Measurements from ENCODE around the gene CFAP126. TPM values are rescaled to one million over a fixed set of nuclear protein-coding genes. Genes with fewer than 3 reads are reported as not detected.

Gene CFAP126
- not detected in 2 replicates for total RNA-seq

GRCh38 chr1:161367684-161368400, at the start of gene CFAP126:
Gene CFAP126 (minus strand): TSS chr1:161367876. CDS start chr1:161367868, 8 bp downstream.

Other genes starting within 250 kb of the CFAP126 start
- 74.6 and 114 TPM in 2 replicates for gene PFDN2, start 249.8 kb downstream of the CFAP126 start, total RNA-seq
- 21.8 and 25.6 TPM in 2 replicates for gene NIT1, start 249.8 kb downstream of the CFAP126 start, total RNA-seq
- gene DEDD, start 235.2 kb downstream of the CFAP126 start, total RNA-seq, result 21.1 and 28.7 TPM in 2 replicates
- gene UFC1, start 213.9 kb downstream of the CFAP126 start, total RNA-seq, result 85.5 and 86.7 TPM in 2 replicates
- gene USP21, start 208.4 kb downstream of the CFAP126 start, total RNA-seq, result 7.5 and 11.2 TPM in 2 replicates
- gene PPOX, start 201.4 kb downstream of the CFAP126 start, total RNA-seq, result 13.8 and 15.2 TPM in 2 replicates
- gene B4GALT3, start 190.4 kb downstream of the CFAP126 start, total RNA-seq, result 18.3 and 23.6 TPM in 2 replicates
- 14.9 and 37.3 TPM in 2 replicates for gene ADAMTS4, start 168.8 kb downstream of the CFAP126 start, total RNA-seq
- gene NDUFS2, start 165.5 kb downstream of the CFAP126 start, total RNA-seq, result 197 and 198 TPM in 2 replicates
- gene FCER1G, start 152.6 kb downstream of the CFAP126 start, total RNA-seq, result not detected in 2 replicates
- not detected in 2 replicates for gene APOA2, start 144.2 kb downstream of the CFAP126 start, total RNA-seq
- 9.2 and 13.2 TPM in 2 replicates for gene TOMM40L, start 141.8 kb downstream of the CFAP126 start, total RNA-seq
- gene NR1I3, start 129.7 kb downstream of the CFAP126 start, total RNA-seq, result not detected in 2 replicates
- not detected in 2 replicates for gene PCP4L1, start 109.1 kb downstream of the CFAP126 start, total RNA-seq
- 0.87 and 1.00 TPM in 2 replicates for gene MPZ, start 57.9 kb downstream of the CFAP126 start, total RNA-seq
- 26.9 and 37.0 TPM in 2 replicates for gene SDHC, start 53.5 kb downstream of the CFAP126 start, total RNA-seq
- 0.37 and 0.77 TPM in 2 replicates for gene FCGR2A, start 137.6 kb upstream of the CFAP126 start, total RNA-seq
- 1.9 and 4.6 TPM in 2 replicates for gene HSPA6, start 156.7 kb upstream of the CFAP126 start, total RNA-seq
- not detected in 2 replicates for gene FCGR3A, start 181.9 kb upstream of the CFAP126 start, total RNA-seq

Measured in uterine smooth muscle cell (primary cell).